Endothelial cell (in vitro differentiated cells): ENCODE measurements around the gene MRC1. TPM values are rescaled to one million over a fixed set of nuclear protein-coding genes. Genes with fewer than 3 reads are reported as not detected.

Source experiments
- DNase-seq: peaks from one replicate; pipeline ENCODE4 v3.0.0; 2021; ENCODE audit warnings: low spot score
- H3K27ac Mint-ChIP-seq: one replicate; pipeline ENCODE4 v1.8.0; 2021; ENCODE audit warnings: mixed read lengths, inconsistent platforms; ENCODE audit not compliant: unreplicated experiment
- H3K27me3 Mint-ChIP-seq: one replicate; pipeline ENCODE4 v1.8.0; 2021; ENCODE audit warnings: mild to moderate bottlenecking, moderate library complexity, mixed read lengths, inconsistent platforms; ENCODE audit not compliant: unreplicated experiment
- H3K36me3 Mint-ChIP-seq: one replicate; pipeline ENCODE4 v1.8.0; 2021; ENCODE audit warnings: mild to moderate bottlenecking, low read depth, mixed read lengths, inconsistent platforms; ENCODE audit not compliant: unreplicated experiment
- H3K4me1 Mint-ChIP-seq: one replicate; pipeline ENCODE4 v1.8.0; 2021; ENCODE audit warnings: mild to moderate bottlenecking, mixed read lengths, inconsistent platforms; ENCODE audit not compliant: unreplicated experiment
- H3K4me3 Mint-ChIP-seq: one replicate; pipeline ENCODE4 v1.8.0; 2021; ENCODE audit warnings: mild to moderate bottlenecking, mixed read lengths, inconsistent platforms; ENCODE audit not compliant: unreplicated experiment
- H3K9me3 Mint-ChIP-seq: one replicate; pipeline ENCODE4 v1.8.0; 2021; ENCODE audit warnings: mixed read lengths, inconsistent platforms; ENCODE audit not compliant: unreplicated experiment
- CTCF ChIP-seq: fragments of 200-600 bp; sonication (generic); IDR thresholded peaks from one replicate; pipeline ENCODE4 v1.5.0; 2021; ENCODE audit warnings: antibody characterized with exemption; ENCODE audit not compliant: unreplicated experiment
- total RNA-seq: library from RNA; stranded (reverse); fragmentation: NEBNext Ultra II Directional; extraction: Animal tissue kit (Norgen Biotek cat#: 25700); gene quantifications from one replicate; pipeline ENCODE4 v1.2.1, GENCODE V29; 2021; ENCODE audit not compliant: unreplicated experiment

The MRC1 gene
- total RNA-seq, 1 donor from 2014 or later: 35.7 TPM

- TF ChIP-seq CTCF: no peak
- Mint-ChIP-seq H3K27ac (no peak overlapping the region), H3K4me1 (no peaks in the 10 kb centered on the region), H3K9me3 (no peaks in the 10 kb centered on the region), H3K36me3 (peaks cover 20% of the 10 kb centered on the region), H3K27me3 (no peaks in the 10 kb centered on the region), H3K4me3 (no peak overlapping the region)
- no peak for DNase-seq
Measured at GRCh38 chr10:17859492-17860156, 50.5 kb downstream of the MRC1 start.

GRCh38 chr10:17861760-17862159, 52.6 kb downstream of the MRC1 start:
- no peak for TF ChIP-seq CTCF
- Mint-ChIP-seq H3K27ac (no peak overlapping the region), H3K4me3 (no peak overlapping the region), H3K9me3 (no peaks in the 10 kb centered on the region), H3K27me3 (no peaks in the 10 kb centered on the region), H3K4me1 (peaks cover 11% of the 10 kb centered on the region), H3K36me3 (peaks cover 9% of the 10 kb centered on the region)
- no peak for DNase-seq

- H3K4me3 Mint-ChIP-seq: no peak overlapping the region
- TF ChIP-seq CTCF: no peak
Measured at GRCh38 chr10:17865351-17865750, 56.2 kb downstream of the MRC1 start.

GRCh38 chr10:17866346-17866745, 57.2 kb downstream of the MRC1 start:
- no peak for TF ChIP-seq CTCF
- H3K27me3 Mint-ChIP-seq: no peaks in the 10 kb centered on the region

More at GRCh38 chr10:17865351-17865750, 56.2 kb downstream of the MRC1 start:
- no peak overlapping the region for H3K27ac Mint-ChIP-seq
- H3K9me3 Mint-ChIP-seq: no peaks in the 10 kb centered on the region
- H3K27me3 Mint-ChIP-seq: no peaks in the 10 kb centered on the region
- peak; percentile 19 for DNase-seq
- H3K36me3 Mint-ChIP-seq: peaks cover 6% of the 10 kb centered on the region
- peaks cover 11% of the 10 kb centered on the region for H3K4me1 Mint-ChIP-seq

GRCh38 chr10:17867056-17867455, 57.9 kb downstream of the MRC1 start:
- no peak for TF ChIP-seq CTCF
- no peak for DNase-seq
- H3K36me3 Mint-ChIP-seq: peaks cover 6% of the 10 kb centered on the region
- H3K27me3 Mint-ChIP-seq: no peaks in the 10 kb centered on the region
- no peaks in the 10 kb centered on the region for H3K9me3 Mint-ChIP-seq
- no peak overlapping the region for H3K27ac Mint-ChIP-seq
- H3K4me1 Mint-ChIP-seq: peaks cover 14% of the 10 kb centered on the region
- H3K4me3 Mint-ChIP-seq: no peak overlapping the region

More at GRCh38 chr10:17866346-17866745, 57.2 kb downstream of the MRC1 start:
- Mint-ChIP-seq H3K4me1 (peaks cover 11% of the 10 kb centered on the region), H3K36me3 (peaks cover 6% of the 10 kb centered on the region), H3K4me3 (no peak overlapping the region), H3K27ac (no peak overlapping the region), H3K9me3 (no peaks in the 10 kb centered on the region)
- no peak for DNase-seq
